HuH-7.5 (cell line): ENCODE data around the gene CCDC126.
"Not testable (repeated sequence)": the region's sequence is repeated elsewhere in the genome, so short reads cannot be mapped to it uniquely, and the experiment has no call there.

Experiments used
- DNase-seq: peaks from one replicate; pipeline ENCODE4 v3.0.0; 2011; ENCODE audit warnings: low spot score

CCDC126 gene, protein sequence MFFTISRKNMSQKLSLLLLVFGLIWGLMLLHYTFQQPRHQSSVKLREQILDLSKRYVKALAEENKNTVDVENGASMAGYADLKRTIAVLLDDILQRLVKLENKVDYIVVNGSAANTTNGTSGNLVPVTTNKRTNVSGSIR

GRCh38 chr7:23597094-23598091 is at the start of gene CCDC126:
CCDC126 (plus strand) TSS chr7:23597382; CDS start chr7:23611316, 13,934 bp downstream.
- DNase-seq = peak; percentile 88

DNA sequence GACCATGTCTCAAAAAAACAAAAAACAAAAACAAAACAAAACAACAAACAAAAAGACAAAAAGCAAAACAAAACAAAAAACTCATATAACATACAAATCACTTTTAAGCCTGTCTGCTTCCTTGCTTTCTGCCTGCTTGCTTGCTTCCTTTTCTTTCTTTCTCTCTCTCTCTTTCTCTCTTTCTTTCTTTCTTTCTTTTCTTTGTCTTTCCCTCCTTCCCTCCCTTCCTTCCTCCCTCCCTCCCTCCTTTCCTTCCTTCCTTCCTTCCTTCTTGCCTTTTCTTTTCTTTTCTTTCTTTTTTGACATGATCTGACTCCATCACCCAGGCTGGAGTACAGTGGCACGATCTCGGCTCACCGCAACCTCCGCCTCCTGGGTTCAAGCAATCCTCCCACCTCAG is 49.5 kb upstream of the CCDC126 start:
- no peak for DNase-seq

GRCh38 chr7:23558303-23558702 is 38.9 kb upstream of the CCDC126 start:
- DNase-seq = no peak

DNA sequence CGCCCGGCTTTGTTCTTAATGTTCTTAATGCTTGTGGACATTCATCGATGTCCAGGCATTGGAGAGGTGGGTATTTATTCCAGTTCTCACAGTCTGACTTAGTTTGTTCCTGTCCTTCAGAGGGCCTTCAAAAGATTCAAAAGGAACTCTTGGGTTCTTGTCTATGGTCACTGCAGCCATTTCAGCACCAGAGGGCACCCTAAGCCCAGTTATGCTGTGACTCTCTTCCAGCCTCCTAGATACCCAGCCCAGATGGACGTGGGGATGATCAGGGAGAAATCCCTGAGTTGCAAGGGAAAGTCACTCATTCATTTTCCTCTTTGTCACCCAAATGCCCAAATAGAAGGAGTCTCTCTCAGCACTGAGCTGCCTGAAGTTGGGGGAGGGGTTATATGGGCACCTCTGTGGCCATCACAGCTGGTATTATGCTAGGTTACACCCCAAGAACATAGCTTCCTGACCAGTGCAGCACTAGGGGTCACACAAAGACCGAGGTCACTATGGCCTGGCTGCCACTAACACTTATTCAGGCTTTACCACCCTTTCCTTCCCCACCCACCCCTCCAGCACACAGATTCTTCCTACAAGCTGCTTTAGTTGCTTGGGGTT is 26.5 kb upstream of the CCDC126 start:
- peak; percentile 71 for DNase-seq

DNA sequence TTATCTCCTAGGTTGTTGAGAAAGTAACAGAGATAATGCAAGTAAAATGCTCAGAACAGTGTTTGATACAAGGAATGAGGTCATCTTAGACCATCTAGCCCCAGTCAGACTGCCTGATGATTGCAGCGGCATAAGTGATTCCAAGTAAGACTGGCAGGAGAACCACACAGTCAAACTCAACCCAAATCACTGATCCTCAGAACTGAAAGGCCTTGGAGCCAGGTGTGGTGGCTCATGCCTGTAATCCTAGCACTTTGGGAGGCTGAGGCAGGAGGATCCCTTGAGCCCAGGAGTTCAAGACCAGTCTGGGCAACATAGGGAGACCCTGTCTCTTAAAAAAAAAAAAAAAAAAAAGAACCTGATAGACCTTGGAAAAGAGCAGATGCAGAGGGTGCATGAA is 15.2 kb upstream of the CCDC126 start:
- DNase-seq = not testable (repeated sequence)

DNA sequence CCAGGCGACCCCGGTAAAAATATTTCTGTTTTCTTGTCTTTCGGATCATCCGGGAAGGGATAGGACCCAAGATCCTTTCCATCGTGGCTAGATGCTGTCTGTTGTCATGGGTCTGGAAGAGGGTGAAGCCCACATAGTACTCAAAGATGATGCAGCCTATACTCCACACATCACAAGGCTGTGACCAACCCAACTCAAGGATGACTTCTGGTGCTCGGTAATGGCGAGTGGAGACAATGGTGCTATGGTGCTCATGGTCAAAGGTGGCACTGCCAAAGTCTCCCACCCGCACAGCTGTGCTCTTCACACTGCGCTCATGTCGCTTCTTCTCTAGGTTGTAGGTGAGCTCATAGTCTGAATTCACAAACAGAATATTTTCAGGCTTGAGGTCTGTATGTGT is 11.9 kb upstream of the CCDC126 start:
- not testable (repeated sequence) for DNase-seq

DNA sequence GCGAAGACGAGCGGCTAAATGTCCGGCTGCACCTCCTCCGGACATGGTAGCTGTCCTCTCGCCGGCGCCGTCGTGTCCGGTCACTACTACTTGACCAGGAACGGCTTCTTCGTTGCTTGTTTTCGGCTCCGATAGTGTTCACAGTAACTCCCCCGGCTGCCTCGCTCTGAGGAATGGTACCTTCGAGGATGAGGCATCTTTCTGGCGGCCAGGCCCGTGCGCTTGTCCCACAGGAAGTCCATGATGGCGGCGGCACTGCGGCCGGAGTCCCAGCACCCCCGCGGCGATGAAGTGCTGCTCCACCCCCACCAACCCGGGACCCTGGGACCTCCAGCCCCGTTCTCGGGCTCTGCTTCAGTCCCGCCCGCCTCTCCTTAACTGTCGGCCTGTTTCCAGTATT is 11.0 kb upstream of the CCDC126 start:
- DNase-seq = no peak

DNA sequence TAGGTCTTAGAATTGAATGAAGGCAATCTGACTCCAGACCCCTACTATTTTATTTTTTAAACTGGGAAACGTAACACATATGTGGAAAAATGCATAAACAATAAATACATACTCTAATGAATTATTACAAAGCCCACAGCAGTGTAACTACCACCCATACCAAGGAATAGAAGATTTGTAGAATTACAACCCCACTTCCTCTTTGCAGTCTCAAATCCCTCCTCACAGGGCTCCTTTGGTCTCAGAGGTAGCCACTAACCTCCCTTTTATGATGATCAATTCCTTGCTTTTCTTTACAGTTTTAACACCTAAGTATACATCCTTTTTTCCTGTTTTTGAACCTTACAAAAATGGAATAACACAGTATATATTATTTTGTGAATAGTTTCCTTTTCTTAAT is 6.7 kb upstream of the CCDC126 start:
- DNase-seq = no peak

GRCh38 chr7:23593706-23594105 is 3.5 kb upstream of the CCDC126 start:
- no peak for DNase-seq

DNA sequence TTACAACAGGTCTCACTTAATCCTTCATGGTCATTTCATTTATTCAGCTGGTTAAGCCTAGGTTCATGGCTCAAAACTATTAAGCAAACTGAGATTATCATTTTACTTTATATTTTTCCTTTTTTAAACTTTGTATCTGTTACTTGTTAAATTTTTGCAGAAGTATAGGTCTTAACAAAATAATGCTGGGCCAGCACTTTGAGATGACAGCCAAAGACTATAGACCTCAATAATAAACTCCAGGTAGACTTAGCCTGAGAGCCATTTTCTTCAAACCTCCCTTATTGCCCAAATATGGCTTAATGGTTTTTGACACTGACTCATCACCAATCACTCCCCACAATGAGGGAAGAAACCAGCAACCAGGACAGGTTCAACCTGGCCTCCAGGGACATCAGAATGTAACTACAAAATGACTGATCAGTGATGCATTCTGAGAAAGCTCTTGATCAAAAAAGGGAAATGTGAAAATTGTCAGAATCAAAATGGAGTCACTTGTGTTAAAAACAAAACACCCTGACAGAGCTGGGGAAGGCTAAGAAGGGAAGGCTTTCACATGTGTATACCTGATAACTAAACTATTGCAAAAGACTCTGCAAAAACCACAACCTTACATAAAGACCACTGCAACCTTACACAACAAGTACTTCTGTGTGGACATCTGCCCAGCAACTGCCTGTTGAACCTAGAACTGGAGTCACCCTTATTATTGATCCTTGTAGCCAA is 2.1 kb upstream of the CCDC126 start:
- no peak for DNase-seq

DNA sequence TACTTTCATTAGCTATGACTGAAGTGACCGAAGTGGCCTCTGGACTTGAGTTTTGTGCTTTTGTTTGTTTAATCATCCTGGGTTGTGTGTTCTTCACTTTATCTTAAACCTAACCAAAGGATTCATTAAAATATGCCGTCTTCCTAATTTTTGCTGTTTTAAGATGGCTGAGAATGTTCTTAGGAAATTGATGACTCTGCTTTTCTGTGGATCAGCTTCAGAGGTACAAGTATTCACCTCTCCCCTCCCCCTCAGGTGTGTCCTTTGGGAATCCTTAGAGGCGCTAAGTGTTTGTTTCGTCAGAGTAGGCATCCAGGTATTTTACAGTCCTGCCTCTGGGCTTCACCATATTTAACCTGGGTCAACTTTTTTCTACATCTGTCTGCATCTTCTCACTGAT is 1.1 kb downstream of the CCDC126 start:
- peak; percentile 18 for DNase-seq

- DNase-seq = no peak
Measured at GRCh38 chr7:23600236-23600635, 3.1 kb downstream of the CCDC126 start.

DNA sequence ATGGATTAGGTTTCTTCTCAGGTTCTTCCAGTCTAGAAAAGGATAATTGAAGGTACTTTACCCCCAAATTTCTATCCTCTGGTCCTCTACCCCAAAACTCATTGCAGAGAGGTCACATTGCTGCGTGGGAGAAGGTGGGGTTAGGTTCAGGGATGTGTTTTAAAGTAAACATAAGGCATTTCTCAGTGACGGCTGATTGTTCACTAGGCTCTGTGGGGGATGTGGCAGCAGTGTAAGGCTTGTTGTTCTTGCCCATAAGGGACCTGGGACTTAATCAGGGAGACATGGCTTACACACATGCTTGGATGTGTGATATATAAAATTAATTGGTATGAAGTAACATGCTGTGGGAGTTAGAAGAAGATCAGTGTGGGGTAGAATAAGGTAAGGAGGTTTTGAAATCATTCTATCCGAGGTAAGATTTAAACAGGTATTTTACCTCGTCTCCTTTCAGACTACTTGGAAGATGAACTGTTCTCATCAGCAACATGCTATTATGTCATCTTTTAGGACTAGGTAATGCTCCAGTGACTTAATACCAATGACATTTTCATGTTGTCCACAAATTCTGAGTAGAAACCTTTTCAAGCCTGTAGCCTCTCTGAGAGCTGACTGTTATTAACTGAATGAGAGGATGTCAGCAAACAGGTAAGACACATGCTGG is 6.6 kb downstream of the CCDC126 start:
- DNase-seq = no peak

GRCh38 chr7:23604296-23604640 is 7.1 kb downstream of the CCDC126 start:
- no peak for DNase-seq

DNA sequence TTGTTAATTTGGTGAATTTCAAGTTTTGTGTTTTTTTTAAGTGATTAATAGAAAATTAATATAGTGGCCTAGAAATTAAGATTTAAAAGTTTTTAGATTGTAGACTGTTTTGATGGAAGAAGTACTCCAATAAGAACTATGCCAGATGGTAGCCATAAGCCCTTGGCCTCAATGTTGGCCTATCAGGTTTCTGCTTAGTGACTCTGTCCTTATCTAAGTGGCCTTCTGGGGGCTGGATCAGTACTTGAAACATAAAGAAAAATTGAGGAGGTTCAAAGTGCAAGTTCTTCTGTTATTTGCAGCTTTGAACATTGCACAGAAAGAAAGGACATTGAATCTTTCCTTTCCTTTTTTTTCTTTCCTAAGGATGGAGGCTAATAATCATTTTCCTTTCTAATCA is 9.9 kb downstream of the CCDC126 start:
- no peak for DNase-seq

DNA sequence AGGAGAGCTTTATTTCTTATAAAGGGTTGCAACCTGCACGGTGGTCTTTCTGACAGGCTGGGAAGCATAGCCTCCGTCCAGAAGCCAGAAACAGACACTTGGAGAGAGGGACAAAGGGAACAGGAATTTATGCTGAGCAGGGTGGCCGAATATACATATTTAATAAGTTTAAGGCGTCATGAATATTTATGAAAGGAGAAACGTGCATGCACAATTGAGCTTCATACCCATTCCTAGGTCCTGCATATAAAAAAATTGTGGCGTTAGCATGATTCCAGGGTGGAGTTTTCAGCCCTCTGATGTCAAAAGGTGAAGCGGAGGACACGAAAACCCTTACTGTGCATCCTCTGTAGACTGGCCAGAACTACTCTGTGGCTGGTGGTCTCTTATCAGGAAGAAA is 10.7 kb downstream of the CCDC126 start:
- DNase-seq = no peak

GRCh38 chr7:23615331-23615730 is 18.1 kb downstream of the CCDC126 start:
- no peak for DNase-seq

- no peak for DNase-seq
Measured at GRCh38 chr7:23616593-23616992, 19.4 kb downstream of the CCDC126 start.

- no peak for DNase-seq
Measured at GRCh38 chr7:23617482-23617881, 20.3 kb downstream of the CCDC126 start.

DNA sequence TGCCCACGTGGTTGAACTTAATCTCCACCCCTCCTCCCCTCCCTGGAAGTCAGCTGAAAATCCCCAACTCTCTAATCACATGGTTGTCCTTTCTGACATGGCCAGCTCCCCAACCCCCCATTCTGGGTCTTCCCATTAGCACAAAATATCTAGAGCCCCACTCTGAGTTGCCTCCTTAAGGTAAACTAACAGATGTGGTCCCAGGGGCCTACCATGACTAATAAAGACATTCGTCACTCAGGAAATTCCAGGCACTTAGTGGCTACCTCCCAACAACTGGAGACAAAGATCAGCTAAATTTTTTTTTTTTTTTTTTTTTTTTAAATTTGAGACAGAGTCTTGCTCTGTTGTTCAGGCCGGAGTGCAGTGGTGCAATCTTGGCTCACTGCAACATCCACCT is 21.1 kb downstream of the CCDC126 start:
- DNase-seq = no peak

DNA sequence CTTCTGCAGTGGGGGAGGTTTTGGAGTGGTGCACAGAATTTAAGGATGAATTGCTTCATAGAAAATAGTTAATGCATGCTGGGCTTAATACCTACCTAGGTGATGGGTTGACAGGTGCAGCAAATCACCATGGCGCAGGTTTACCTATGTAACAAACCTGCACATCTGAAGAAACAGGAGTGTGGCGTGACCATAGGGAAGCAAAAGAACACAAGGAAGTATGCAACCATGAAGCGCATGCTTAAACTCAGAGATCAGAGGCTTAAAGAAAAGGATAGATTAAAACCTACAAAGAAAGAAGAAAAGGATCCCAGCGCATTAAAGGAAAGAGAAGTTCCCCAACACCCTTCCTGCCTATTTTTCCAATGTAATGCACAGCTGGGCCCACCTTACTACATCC is 22.0 kb downstream of the CCDC126 start:
- no peak for DNase-seq

DNA sequence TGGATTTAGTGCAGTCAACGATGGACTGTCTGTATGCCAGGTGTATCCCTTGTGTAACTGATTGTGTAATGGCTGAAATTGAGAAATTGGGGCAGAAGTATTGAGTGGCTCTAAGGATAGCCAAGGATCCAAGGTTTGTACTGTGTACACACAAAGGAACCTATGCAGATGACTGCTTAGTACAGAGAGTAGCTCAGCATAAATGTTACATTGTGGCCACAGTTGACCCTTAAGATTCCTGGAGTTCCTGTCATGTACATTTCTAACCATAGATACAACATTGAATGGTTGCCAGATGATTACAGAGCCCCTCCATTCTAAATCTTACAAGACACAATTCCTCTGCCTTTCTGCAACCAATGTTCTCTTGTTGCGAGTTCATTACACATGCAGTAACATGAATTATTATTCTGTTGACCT is 25.3 kb downstream of the CCDC126 start:
- DNase-seq = no peak
